Dermis blood vessel endothelial cell (primary cell): ENCODE measurements around the gene BDH1. TPM values are rescaled to one million over a fixed set of nuclear protein-coding genes. Genes with fewer than 3 reads are reported as not detected.
"Not testable (repeated sequence)": the region's sequence is repeated elsewhere in the genome, so short reads cannot be mapped to it uniquely, and the experiment has no call there.

Experiments used
- DNase-seq: peaks from one replicate; pipeline ENCODE4 v3.0.0; 2010
- total RNA-seq: library from RNA; depleted of rRNA; stranded (reverse); fragments of >200 nt; gene quantifications from 2 replicates; pipeline ENCODE4 v1.2.3, GENCODE V29; 2014

The BDH1 gene
- total RNA-seq, 1 donor from 2014 or later = 4.4 TPM

- no peak for DNase-seq
Measured at GRCh38 chr3:197577366-197578074, 21.8 kb upstream of the BDH1 start.

GRCh38 chr3:197576838-197577237 is 21.1 kb upstream of the BDH1 start:
- no peak for DNase-seq

- DNase-seq = no peak
Measured at GRCh38 chr3:197575362-197575761, 19.6 kb upstream of the BDH1 start.

- DNase-seq = not testable (repeated sequence)
Measured at GRCh38 chr3:197574396-197574991, 18.7 kb upstream of the BDH1 start.

- DNase-seq = no peak
Measured at GRCh38 chr3:197573048-197573767, 17.4 kb upstream of the BDH1 start.

GRCh38 chr3:197571880-197572172 is 16.1 kb upstream of the BDH1 start:
- not testable (repeated sequence) for DNase-seq

GRCh38 chr3:197571074-197571879 is 15.5 kb upstream of the BDH1 start:
- not testable (repeated sequence) for DNase-seq

- DNase-seq = not testable (repeated sequence)
Measured at GRCh38 chr3:197569433-197569832, 13.7 kb upstream of the BDH1 start.

- DNase-seq = no peak
Measured at GRCh38 chr3:197567904-197568681, 12.3 kb upstream of the BDH1 start.

GRCh38 chr3:197566155-197566554 is 10.4 kb upstream of the BDH1 start:
- peak; percentile 32 for DNase-seq

GRCh38 chr3:197564097-197564843 is 8.5 kb upstream of the BDH1 start:
- DNase-seq = no peak

- no peak for DNase-seq
Measured at GRCh38 chr3:197562398-197563251, 6.9 kb upstream of the BDH1 start.

GRCh38 chr3:197561926-197562325 is 6.2 kb upstream of the BDH1 start:
- no peak for DNase-seq

GRCh38 chr3:197559651-197560050 is 3.9 kb upstream of the BDH1 start:
- no peak for DNase-seq

- DNase-seq = peak; percentile 97
Measured at GRCh38 chr3:197554562-197555280, 1.0 kb downstream of the BDH1 start.

GRCh38 chr3:197554196-197554561 is 1.6 kb downstream of the BDH1 start:
- DNase-seq = no peak

- DNase-seq = no peak
Measured at GRCh38 chr3:197552198-197552597, 3.6 kb downstream of the BDH1 start.

- DNase-seq = no peak
Measured at GRCh38 chr3:197550489-197550888, 5.3 kb downstream of the BDH1 start.

GRCh38 chr3:197549261-197549885 is 6.4 kb downstream of the BDH1 start:
- DNase-seq = no peak
